Measurements from ENCODE around the gene KATNB1.

GRCh38 chr16:57795431-57795878 is 59.9 kb downstream of the KATNB1 start:
- TF ChIP-seq, protein P1, sequence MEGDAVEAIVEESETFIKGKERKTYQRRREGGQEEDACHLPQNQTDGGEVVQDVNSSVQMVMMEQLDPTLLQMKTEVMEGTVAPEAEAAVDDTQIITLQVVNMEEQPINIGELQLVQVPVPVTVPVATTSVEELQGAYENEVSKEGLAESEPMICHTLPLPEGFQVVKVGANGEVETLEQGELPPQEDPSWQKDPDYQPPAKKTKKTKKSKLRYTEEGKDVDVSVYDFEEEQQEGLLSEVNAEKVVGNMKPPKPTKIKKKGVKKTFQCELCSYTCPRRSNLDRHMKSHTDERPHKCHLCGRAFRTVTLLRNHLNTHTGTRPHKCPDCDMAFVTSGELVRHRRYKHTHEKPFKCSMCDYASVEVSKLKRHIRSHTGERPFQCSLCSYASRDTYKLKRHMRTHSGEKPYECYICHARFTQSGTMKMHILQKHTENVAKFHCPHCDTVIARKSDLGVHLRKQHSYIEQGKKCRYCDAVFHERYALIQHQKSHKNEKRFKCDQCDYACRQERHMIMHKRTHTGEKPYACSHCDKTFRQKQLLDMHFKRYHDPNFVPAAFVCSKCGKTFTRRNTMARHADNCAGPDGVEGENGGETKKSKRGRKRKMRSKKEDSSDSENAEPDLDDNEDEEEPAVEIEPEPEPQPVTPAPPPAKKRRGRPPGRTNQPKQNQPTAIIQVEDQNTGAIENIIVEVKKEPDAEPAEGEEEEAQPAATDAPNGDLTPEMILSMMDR (IDR thresholded peaks at IDR 0.05; ENCODE audit: low read length), result peak; percentile 55
- TF ChIP-seq EZH2 (IDR thresholded peaks at IDR 0.05; ENCODE audit: borderline replicate concordance, low read length), result no peak
